Stimulated activated CD8-positive, alpha-beta memory T cell treated with anti-CD3 and anti-CD28 coated beads, Interleukin-2, amount 100 ng/mL, for 48 hours (primary cell): ENCODE results near the gene PIEZO2.
"Not testable (repeated sequence)": the region's sequence is repeated elsewhere in the genome, so short reads cannot be mapped to it uniquely, and the experiment has no call there.

ENCODE experiments used
- DNase-seq, 2 donors: peaks; one replicate each; pipeline ENCODE4 v3.0.0-alpha.2; 2020; ENCODE audit warnings: low read depth in 2 of 2

PIEZO2 gene

DNA sequence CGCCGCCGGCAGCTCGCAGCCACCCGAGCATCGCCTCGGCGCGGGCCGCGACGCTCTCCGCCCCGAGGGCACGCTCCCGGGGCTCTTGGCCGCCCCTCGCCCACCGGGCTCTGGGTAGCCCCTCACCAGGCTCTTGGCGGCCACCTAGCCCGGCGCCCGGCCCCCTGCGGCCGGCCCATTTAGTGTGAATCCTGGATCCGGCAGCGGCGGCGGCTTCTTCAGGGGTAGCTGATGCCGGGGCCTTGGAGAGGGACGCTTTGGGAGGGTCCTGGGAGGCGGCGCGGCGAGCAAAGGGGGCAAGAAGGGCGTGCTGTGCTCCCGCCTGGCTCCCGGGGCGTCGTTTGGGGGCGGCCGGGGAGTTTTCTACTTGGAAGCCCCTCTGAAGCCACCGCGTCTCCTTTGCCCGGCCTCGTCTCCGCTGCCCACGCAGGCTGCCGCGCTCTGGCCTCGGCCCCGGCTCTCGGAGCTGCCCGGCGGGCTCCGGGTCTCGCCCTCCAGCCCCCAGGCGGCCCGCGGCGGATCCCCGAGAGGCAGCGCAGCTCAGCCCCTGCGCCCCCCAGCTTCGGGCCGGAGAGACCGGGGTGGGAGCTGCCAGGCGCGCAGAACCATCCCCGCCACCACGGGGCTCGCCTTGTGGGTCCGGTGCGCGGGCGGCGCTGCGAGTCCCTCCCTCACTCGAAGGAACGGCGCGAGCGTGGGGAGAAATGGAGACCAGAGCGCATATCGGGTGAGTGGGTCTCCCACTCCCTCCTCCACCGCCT is 509 bp downstream of the PIEZO2 start:
- no peak for DNase-seq

DNA sequence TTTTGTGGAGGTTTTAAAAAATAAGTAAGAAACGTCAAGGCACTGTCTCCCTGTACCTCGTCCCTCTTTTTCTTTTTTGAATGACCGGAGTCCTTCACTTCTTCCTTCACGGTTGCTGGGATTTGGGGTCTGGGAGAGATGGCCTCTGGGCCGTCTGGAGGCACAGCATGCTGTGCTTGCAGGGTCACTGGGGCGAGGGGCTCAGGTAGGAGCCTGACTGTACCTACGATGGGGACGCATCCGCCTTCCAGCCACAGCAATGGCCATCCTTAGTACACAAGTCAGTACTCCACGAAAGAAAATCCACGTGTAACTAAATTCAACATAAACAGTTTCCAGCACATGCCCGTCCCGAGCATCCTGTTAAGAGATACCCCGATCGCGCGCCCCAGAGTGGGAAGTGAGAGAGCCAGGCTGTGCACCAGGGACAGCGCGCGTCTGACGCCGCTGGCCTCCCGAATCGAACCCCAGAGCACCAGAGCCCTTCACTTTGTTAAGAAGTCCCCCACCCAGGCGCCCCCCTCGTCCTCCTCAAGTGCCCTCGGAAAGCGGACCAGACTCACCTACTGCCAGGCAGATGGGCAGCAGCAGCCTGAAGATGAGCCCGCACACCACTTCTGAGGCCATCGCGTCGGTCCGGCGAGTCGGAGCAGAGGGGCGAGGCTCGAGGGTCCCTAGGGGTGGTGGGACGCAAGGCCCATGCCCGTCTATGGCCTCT is 1.2 kb downstream of the PIEZO2 start:
- DNase-seq, result no peak

DNA sequence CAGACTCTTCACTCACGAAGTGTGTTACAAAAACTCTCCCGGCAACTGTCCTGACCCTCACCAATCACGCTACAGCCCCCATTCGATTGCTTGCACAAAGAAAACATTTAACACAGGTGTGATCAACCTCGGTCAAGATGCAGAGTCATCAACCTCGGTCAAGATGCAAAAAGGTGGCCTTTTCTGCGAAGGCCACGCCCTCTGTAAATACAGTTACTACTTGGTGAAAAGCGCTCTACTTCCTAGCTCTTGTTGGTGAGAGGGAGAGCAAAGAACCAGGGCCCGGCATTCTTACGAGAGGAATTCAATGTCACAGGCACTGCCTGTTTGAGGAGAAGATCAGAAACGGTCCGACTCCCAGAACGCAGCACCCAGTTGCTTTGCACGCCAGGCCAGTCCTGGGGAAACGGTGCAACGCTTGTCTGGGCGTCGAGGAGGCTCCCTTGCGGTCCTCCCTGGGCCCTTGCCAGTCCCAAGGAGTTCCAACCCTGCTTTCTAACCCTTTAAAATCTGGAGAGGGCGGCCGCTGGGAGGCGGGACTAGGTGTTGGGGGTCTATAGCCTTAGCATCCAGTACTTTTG is 1.9 kb downstream of the PIEZO2 start:
- no peak for DNase-seq

DNA sequence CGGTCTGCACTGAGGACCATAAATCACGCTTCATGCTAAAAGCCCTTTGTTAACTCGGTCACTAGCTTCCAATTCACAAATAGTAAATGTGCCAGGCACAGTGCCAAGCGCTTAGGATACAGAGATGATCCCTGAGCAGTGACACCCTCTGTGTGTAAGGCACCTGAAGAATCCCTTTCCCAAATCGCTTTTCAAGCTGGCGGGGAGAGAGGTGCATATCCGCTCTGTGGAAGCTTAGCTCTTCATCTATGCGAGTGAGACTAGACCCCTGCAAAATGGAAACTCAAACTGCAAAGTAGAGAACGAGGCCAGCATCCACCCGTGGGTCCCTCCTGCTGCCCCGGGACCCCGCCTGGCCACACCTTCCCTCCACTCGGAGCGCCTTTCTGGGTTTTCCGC is 2.4 kb downstream of the PIEZO2 start:
- no peak for DNase-seq

DNA sequence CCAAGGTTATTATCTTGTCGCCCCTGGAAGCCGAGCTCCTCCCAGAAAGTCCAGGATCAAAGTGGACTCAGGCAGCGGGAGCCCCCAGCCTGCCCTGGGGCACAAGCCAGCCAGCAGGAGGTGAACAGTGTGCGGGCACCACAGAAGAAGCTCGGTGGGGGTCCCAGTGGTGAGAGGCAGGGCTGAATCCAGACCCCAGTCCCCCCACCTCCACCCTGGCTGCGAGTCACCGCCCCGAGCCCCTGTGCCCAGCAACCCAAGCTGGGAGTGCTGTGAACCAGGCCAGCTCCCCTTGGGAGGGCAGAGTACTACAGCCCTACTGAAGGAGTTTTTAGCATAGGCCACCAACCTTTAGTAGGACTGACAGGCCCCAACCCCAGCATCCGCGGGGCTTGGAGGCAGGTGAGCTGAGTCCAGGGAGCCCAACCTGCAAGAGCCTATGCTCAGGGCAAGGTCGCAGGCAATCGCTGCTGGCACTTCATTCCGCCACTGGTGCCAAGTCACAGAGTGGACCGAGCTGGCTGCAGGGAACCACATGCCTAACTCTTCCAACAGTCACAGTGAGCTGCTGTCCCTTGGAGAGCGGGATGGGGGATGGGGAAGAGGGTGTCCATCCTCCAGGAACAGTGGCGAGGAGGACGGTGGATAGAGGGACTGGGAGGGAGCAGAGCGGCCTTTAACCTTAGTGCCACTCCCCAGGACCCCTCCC is 3.0 kb downstream of the PIEZO2 start:
- no peak for DNase-seq

DNA sequence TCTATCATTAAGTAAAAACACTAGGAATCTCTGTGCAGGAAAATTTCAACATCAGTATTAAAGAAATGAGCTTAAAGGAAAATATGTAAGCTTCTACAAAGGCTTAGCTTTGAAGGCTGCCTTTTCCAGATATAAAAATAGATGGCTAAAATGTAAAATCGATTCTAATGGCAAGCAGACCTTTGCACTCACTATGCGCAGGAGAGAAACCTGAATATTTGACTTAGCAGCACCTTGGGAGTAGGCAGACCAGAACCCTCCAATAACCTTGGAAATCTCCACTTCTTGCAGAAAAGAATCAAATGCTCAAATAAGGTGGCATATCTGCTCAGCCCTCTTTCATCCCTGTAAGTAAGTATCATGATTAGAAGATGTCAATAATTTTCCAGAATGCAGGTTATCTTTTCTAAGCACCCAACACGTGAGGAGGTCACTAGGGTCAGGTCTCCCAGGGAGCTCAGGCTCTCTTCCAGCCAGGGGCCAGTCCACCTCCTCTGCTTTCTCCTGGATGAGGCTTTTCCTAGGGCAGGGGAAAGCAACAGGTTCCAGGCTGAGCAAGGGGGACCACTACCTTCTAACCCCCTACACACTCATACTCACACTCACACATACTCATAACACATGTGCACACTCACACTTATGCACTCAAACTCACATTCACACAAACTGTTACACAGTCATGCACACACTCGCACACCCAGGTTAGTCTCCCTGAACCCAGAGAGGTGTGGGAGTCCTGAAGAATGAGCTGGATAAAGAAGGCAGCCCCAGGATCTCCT is 3.8 kb downstream of the PIEZO2 start:
- no peak for DNase-seq

DNA sequence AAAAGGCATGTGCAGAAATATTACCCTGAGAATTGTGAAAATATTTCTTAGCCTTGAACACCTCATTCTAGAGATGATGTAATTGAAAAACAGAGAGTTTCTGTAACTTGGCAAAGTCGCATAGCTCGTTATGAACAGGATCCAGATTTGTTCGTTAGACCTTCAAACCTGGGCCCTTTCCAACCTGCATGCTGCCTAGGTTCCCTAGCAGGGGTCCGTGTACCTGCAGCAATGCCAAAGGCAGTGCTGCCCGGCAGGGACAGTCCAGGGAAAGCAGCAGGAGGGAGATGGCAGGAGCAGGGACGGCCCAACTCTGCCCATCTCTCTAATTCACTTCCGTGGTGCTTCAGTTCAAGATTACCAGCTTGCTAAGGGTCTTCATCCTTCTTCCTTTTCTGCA is 12.0 kb downstream of the PIEZO2 start:
- no peak for DNase-seq

DNA sequence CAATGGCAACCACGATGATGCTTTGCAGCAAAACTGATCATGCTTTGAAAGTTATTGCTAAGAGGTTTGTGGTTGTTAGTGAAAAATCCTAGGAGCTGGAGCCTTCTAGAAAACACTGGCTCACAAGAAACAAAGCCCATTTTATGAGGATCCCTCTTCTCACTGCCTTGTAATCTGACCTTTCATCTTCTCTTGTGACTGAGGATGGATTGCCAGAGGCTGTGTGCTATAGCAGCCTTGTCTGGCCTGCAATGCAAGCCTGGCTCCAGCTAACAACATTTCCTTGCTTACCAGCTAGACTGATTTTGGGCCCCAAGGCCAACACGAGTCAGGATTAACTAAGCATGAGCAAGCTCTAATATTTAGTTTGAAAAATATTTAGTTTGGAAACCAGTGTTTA is 13.1 kb downstream of the PIEZO2 start:
- DNase-seq, result no peak

DNA sequence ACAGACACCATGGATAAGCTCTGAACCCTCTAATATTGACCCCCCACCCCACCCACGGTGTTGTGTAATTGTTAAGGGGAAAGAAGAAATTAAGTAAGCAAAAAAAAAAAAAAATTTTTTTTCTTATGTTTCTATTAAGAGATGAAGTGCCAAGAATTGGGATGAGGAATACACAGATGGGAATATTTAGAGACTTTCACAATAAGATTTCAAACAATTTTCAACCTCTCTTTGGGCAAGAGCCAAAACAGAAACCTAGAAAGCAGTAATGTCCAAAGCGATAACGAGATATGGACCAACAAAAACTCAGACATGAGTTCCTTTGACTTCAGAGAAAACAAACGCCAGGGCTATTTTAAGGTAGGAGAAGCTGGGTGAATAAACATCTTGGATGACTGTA is 14.4 kb downstream of the PIEZO2 start:
- no peak for DNase-seq

DNA sequence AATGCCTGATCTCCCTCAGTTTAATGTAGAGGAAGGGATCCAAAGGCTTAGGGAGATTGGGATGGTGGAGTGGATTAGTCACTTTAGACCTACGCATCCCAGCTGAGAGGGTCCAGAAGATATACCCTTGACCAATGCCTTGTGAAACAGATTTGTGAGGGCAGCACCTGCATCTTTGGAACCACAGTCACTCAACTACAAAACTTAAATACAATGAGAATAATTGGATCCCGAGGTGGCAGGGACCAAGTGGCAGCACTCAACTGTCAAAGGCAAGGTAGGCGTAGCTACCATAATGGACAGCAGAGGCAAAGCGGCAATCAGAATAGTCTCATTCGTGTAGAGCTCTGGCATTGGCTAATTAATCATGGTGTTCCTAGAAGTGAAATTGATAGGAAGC is 20.3 kb downstream of the PIEZO2 start:
- DNase-seq, result not testable (repeated sequence)

DNA sequence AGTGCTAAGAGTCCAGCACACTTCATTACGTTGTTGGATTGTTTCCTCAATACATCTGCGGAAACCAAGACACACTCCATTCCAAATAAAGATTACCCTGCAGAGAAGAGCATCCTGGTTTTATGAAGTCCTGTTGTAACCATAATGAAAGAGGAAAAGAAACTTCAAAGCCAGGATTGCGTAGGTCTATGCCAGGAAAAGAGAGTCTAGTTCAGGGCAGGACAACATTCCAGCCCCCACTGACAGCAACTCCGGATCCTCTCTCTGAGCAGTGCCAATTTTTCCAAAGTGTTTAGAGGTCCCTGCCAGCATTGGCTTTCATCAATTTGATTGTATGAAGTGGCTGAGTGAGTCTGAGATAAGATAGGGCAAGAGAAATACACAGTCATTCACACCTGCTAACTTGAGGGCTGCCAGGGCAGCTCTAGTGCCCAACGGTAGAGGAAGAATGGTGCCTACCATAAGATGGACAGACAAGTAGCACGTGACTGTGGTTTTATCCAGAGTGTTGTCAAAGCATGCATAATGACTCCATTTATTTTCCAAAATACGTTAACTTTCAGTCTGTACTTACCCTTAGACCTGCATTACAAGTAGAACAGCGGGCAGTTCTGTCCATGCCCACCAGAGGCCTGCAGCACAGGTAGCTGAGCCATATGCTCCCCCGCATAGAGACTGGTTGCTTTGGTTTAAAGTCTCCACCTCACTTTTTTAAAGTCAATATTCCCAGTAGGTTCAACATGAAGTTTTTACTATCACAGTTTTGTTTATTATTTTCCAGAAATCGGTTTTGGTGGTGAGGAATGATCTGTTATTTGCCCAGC is 23.7 kb downstream of the PIEZO2 start:
- DNase-seq, result no peak

DNA sequence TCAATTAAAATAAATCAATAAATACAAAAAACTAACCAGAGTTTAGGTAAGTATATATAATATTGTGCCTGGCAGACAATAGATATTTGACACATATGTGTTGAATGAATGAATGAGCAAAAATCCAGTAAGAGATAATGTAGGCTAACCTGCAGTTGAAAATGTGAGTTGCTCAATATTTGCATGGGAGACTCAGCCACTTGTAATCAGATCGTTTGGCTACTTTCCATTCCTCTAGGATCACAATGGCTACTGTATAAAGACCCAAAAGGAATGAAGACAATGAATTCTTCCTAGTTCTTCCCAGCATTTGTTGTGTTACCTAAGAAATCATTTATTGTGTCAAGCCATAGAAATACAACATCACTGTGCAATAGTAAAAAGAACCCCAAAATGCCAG is 25.3 kb downstream of the PIEZO2 start:
- DNase-seq, result no peak

DNA sequence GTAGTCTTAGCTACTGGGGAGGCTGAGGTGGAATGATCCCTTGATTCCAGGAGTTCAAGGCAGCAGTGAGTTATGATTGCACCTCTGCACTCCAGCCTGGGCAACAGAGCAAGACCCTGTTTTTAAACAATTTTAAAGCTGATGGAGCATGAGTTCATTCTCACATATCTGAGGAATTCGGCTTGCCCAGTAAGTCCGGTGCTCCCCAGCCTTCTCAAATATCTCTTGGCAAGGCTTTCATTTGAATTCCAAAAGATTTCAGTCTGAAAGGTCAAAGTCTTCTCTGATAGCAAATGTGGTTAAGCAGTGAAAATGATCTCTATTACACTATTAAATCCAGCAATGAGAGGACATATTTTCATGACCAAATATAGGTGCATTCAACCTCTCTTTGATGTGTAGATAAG is 27.9 kb downstream of the PIEZO2 start:
- DNase-seq, result no peak

DNA sequence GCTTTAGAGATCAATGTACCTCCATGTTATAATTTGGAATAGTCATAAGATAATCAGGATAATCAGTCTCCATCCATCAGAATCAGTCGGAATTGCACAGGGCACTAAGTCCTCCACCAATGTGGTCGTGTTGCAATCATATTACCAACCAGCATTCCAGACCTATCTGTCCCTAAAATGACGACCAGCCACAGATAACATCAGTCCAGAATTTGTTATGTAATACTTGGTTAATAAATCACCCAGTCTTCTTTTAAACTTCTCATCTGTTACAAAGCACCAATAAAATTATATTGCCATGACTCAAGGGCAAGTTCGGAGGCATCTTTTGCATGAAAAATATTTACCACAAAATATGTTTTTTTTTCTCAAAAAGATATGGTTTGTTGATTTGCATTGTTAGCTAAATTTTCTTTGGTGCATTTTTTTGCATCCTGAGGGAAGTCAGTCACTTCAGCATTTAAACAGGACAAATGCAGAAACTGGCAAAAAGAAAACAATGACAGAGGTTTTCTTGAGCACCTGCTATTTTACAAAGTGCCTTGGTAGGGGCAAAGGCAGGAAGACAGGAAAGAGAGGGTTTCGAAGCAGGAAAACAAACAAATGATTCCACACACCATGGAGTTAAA is 29.3 kb downstream of the PIEZO2 start:
- DNase-seq, result no peak

DNA sequence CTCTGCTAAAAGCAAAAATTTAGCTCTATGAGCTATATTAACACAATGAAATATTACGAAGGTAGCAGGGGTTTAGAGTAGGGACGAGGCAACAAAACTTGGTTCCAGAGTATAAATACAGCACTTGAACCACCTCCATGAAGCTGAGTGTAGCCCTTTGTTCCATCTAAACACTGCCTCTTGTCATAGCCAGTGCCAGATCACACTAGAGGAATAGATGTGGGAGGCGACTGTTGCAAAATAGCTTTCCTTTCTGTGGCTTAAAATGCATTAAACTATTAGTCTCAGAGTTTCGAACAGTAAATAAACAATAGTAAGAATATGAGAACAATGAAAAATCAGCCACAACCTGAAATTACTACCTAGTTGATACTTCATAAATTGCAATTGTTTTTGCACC is 29.8 kb downstream of the PIEZO2 start:
- DNase-seq, result no peak

DNA sequence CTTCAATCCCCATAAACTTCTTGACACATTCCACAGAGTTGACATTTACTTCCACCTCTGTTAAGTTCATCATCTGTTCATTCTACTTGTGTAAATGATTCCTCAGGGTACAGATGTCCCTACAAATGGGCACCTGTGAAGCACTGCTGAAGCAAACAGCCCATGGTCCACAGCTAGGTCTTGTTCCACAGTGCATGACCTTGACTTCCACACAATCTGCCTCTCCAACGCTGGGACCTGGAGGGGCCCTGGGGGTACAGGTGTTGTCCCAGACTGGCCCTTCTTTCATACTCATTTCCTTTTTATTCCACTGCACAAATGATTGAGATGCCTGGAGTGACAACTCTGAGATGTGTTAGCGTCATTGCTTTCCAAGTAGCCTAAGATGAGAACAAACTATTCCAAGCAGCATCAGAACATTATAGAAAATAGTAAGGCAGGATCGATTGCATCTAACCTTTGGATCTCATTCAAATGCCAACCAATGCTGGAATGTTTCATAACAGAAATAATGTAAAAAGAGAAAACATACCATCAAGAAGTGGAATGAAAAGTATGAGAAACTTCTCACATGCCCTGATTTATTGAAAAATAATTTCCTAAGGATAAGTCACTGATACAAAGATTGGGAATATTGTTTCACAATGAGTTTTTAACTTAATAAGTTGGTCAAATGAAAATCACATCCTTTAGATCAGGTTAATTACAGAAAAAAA is 31.2 kb downstream of the PIEZO2 start:
- DNase-seq, result no peak

DNA sequence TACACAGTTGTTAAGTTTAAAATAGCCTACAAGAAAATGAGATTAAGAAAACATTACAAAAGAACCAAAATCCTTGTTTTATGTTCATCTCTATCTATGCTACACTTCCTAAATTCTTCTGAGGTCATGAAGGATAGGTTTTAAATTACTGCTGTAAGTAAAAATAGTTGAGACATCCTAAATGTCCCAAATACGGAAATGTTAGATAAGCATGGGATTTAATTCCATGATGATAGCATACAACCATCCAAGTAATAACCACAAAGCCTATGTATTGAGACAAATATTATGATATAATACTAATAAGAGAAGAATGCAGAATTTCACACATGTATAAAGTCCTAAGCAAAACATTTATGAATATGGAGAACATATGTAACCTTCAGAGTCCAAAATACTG is 34.1 kb downstream of the PIEZO2 start:
- no peak for DNase-seq

DNA sequence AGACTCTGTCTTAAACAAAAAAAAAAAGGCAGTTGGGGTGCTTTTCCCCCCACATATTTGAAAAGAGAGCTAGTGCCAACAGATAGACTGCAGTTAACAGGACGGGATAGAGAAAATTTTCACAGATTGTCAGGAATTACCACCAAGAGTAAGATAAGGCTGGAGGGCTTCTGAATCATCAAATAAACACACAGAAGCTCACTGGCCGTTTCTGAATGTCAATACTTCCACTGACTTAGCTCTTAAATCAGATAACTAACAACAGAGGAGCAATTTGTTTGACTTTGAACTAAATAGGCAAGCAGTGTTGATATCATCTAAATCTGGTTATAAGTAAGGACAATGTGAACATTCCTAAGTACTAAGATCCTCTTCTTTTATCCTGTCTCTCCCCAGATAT is 34.7 kb downstream of the PIEZO2 start:
- DNase-seq, result no peak

DNA sequence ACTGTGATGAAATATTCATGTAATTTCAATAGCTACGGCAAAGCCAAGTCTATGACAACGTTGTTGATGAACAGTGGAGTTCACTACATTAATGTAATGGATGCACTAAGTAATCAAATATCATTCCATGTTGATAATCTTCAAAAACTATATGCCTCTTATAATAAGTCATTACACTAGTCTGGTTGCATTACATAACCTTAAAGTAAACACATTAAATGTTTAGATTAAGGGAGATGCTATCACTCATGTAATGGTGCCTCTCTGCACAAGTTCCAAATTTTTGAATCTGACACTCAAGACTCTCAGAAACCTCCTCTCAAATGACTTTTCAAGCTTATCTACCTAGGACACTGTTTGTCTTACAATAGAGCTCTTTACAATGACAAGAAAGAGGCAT is 35.4 kb downstream of the PIEZO2 start:
- DNase-seq, result no peak

DNA sequence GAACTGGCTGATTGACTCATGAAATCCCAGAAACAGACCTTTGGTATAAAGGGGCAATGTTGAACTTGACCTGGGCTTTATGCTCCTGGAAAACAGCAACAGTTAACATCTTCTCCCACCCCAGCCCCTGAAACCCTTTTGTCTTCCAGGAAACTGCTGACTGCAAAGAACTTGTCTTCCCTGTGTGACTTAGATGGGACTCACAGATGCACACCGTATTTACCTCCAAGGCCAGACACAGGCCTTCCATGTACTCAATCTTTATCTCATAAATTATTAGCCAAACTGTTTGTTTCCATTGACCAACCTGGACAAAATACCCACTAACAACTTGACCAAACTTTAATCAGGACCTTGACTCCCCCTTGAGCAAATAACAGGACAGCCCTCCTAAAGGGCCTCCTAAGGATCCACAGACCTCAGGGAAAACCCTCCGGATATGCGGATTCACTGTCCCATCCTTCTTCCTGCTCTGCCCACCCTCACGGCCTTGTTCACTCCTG is 36.3 kb downstream of the PIEZO2 start:
- no peak for DNase-seq
